ENCODE data around the gene NFYB. TPM values are rescaled to one million over a fixed set of nuclear protein-coding genes. Genes with fewer than 3 reads are reported as not detected.
A peak's percentile ranks its signal among the peaks of the same experiment; 100 is the strongest.
"Not testable (repeated sequence)": the region's sequence is repeated elsewhere in the genome, so short reads cannot be mapped to it uniquely, and the experiment has no call there.

NFYB gene
- polyA plus RNA-seq, 3 donors: 82.2 to 118 (median 97.6) TPM

GRCh38 chr12:104168596-104168995, 30.6 kb upstream of the NFYB start:
- DNase-seq (ENCODE audit: extremely low read depth in 1 of 11, low read depth in 9 of 11, low spot score in 4 of 11): no peak

DNA sequence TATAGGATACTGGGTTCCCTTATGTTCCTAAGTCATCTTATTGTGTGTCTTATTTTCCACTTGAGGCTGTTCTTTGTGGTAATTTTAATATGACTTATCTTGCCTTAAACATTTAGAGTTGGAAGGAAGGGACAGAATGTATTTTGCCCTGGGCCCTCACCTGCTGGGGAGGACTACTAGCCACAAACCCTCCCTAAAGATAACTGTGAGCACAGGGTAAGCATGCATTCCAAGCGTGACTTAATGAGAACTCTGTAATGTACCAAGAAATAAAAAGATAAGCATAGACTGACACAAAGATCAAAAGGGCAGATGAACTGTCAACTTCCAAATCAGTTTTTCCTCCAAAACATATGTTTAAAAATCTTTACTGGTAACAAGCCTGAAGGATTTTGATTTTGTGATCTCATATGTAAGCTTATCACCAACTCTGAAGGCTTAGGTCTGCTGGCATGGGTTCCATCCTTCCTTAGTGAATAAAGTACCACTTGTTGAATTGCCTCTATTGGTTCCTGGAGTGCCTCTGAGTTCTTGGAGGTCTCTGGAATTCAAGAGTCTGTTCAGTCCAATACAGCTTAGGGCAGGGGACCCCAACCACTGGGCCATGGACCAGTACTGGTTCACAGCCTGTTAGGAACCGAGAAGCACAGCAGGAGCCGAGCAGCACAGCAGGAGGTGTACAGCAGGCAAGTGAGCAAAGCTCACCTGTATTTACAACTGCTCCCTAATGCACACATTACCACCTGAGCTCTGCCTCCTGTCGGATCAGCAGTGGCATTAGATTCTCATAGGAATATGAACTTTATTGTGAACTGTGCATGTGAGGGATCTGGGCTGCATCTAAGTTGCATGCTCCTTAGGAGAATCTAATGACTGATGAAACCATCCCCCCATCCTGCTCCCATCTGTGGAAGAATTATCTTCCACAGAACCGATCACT, 29.8 kb upstream of the NFYB start:
- DNase-seq (ENCODE audit: extremely low read depth in 1 of 11, low read depth in 9 of 11, low spot score in 4 of 11): no peak

- DNase-seq (ENCODE audit: extremely low read depth in 1 of 11, low read depth in 9 of 11, low spot score in 4 of 11): no peak
These were observed 28.5 kb upstream of the NFYB start for GRCh38 chr12:104166465-104166864.

DNA sequence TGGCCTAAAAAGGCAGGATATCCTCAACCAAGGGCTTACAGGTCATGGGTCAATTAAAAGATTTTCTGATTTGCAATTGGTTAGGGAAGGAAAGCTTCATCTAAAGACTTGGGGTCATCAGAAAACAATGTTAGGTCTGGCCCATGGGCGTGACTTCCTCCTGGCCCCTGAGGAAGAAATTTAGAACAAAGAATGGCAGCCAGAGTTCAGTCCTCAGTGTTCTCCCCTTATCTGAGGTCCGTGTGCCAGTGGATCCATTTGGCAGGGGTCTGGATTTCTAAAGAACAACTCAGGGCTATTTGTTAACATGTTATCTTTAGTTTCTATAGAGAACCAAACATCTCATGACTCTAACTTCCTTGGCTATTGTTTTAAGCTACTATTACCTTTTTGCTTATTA, 27.8 kb upstream of the NFYB start:
- no peak for DNase-seq (ENCODE audit: extremely low read depth in 1 of 11, low read depth in 9 of 11, low spot score in 4 of 11)

DNA sequence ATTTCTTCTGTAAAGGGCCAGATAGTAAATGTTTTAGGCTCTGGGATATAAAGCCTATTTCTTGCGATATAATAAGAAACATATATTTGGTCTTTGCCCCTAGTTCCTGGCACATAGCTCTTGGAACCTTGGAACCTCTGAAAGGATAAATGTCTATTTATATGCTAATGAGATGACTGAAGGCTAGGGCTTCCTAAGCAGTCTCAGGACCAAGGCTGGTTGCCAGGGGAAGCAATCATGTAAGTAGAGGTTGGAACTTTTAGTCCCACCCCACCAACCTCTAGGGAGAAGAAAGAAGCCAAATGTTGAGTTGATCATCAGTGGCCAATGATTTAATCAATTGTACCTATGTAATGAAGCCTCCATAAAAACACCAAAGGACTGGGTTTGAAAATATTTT, 26.6 kb upstream of the NFYB start:
- no peak for DNase-seq (ENCODE audit: extremely low read depth in 1 of 11, low read depth in 9 of 11, low spot score in 4 of 11)

GRCh38 chr12:104163631-104164030, 25.6 kb upstream of the NFYB start:
- DNase-seq (ENCODE audit: extremely low read depth in 1 of 11, low read depth in 9 of 11, low spot score in 4 of 11): no peak

- not testable (repeated sequence) for DNase-seq (ENCODE audit: extremely low read depth in 1 of 11, low read depth in 9 of 11, low spot score in 4 of 11)
These were observed 25.0 kb upstream of the NFYB start for GRCh38 chr12:104163028-104163427.

DNA sequence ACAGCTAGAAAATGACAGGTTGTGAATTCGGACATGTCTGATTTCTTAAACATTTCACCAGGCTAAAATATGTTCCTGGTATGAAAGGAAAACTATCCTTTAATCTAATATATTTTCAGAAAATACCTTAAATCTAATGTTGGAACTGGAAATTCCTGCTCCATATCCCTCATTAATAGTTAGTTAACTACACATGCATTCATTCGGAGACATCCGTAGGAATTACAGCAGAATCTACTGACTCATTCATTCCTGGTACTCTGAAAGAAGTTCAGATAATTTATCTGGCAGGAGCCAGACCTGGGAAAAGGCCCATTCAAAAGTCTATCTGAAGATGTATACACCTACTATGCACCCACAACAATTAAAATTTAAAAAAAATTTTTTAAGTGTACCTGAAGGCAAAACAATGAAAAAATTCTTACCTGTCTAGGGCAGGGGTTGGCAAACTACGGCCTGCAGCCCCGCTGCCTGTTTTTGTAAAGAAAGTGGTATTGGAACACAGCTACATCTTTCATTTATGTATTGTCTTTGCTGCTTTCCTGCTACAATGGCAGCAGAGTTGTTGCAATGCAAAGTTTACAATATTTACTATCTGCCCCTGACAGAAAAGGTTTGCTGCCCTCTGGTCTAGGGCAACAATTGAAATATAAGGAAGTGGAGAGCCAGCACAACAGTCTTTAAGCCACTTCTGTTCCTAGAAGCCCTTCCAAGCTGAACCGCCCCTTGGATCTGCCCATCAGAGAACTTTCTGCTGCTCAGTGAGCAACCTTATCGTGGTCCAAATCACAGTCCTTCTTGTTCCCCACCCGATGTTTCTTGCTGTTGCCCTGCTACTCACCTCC, 17.9 kb upstream of the NFYB start:
- no peak for DNase-seq (ENCODE audit: extremely low read depth in 1 of 11, low read depth in 9 of 11, low spot score in 4 of 11)

DNA sequence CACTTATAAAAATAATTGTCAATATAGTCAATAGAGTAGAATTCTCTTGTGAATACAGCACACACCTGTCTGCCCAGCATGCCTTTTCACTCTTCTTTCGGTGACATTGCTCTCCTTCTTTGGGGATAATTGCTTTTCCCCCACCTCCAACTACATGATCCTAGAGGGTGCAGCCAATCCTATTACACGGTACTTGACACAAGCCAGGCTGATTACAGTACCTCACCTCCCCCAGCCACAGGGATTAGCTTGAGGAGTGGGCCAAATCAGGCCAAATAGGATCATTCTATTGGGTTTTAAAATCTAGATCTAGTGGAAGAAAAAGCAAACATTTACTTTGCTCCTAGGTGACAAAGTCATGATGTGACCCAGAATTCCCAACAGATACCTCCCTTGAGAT, 16.8 kb upstream of the NFYB start:
- no peak for DNase-seq (ENCODE audit: extremely low read depth in 1 of 11, low read depth in 9 of 11, low spot score in 4 of 11)

- DNase-seq (ENCODE audit: extremely low read depth in 1 of 11, low read depth in 9 of 11, low spot score in 4 of 11): no peak
These were observed 16.3 kb upstream of the NFYB start for GRCh38 chr12:104154286-104154685.

DNA sequence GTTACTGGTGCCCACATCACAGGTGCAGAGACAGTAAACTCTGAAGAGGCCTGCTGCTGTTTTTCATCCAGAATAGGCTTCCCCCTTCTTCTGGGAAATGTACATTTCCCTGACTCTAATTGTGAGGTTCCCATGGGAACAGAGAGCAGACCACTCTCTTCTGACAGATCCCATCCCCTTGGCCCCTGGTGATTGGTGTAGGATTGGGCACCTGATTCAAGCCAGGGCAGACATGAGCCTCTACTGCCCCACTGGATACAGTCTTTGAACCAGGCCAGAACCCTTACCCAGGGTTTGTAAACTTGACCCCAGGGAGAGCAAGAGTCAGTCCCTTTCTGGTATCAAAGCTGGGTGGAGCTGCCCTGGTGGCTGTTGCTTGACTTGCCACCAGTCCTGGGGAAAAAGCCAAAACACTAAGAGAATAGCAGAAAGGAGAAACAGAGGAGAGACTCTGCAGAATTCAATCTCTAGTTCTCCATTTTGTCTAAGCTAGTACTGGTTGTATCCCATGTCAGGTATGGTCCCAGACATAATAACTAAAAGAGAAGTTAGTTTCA, 14.8 kb upstream of the NFYB start:
- DNase-seq (ENCODE audit: extremely low read depth in 1 of 11, low read depth in 9 of 11, low spot score in 4 of 11): no peak

- no peak for DNase-seq (ENCODE audit: extremely low read depth in 1 of 11, low read depth in 9 of 11, low spot score in 4 of 11)
These were observed 12.4 kb upstream of the NFYB start for GRCh38 chr12:104150416-104150815.

GRCh38 chr12:104147346-104147745, 9.3 kb upstream of the NFYB start:
- no peak for DNase-seq (ENCODE audit: extremely low read depth in 1 of 11, low read depth in 9 of 11, low spot score in 4 of 11)

DNA sequence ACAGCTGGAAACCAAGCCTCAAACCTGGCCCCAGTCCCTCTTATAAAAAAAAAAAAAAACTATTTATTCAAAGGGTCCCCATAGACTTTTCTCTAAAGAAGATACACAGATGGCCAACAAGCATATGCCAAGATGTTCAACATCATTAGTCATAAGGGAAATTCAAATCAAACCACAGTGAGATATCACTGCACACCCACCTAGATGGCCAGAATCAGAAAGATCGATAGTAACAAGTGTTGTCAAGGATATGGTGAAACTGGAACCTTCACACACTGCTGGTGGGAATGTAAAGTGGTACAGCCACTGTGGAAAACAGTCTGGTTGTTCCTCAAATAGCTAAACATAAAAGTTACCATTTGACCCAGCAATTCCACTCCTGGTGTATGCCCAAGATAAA, 5.9 kb upstream of the NFYB start:
- DNase-seq (ENCODE audit: extremely low read depth in 1 of 11, low read depth in 9 of 11, low spot score in 4 of 11): no peak

- DNase-seq (ENCODE audit: extremely low read depth in 1 of 11, low read depth in 9 of 11, low spot score in 4 of 11): no peak
These were observed 5.0 kb upstream of the NFYB start for GRCh38 chr12:104143002-104143401.

DNA sequence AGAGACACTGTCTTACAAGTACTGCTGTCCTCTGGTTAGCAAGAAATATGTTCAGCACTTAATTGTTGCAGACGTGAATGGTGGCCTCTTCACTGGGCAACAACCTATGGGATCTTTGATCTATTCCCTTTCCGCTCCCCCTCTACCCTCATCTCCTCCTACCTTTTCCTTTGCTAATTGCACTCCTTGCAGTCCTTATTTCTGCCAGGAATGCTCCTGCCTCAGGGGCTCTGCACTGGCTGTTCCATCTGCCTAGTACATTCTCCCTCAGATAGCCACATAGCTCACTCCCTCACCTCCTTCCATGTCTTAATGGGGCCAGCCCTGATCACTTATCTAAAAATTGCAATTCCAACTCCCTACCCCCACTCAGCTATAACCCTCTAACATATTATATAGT, 4.5 kb upstream of the NFYB start:
- no peak for DNase-seq (ENCODE audit: extremely low read depth in 1 of 11, low read depth in 9 of 11, low spot score in 4 of 11)

DNA sequence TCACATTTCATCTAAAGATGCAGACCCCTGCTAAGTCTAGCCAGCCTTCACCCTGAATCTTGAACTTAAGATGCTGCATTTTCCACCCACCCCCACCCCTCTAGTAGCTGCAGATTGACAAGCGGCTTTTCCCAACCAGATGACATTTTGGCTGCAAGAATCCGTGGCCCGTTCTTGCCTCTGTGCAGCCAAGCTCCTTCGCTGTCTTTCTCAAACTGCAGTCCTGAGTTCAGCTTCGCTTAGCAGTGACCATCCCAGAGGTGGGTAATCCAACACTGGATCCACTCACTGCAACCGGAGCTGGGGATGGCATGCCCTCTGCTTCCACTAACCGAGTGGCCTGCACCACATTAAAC, 765 bp upstream of the NFYB start:
- DNase-seq (ENCODE audit: extremely low read depth in 1 of 11, low read depth in 9 of 11, low spot score in 4 of 11): peak in 2 of 11 donors; percentile 22 to 27

DNA sequence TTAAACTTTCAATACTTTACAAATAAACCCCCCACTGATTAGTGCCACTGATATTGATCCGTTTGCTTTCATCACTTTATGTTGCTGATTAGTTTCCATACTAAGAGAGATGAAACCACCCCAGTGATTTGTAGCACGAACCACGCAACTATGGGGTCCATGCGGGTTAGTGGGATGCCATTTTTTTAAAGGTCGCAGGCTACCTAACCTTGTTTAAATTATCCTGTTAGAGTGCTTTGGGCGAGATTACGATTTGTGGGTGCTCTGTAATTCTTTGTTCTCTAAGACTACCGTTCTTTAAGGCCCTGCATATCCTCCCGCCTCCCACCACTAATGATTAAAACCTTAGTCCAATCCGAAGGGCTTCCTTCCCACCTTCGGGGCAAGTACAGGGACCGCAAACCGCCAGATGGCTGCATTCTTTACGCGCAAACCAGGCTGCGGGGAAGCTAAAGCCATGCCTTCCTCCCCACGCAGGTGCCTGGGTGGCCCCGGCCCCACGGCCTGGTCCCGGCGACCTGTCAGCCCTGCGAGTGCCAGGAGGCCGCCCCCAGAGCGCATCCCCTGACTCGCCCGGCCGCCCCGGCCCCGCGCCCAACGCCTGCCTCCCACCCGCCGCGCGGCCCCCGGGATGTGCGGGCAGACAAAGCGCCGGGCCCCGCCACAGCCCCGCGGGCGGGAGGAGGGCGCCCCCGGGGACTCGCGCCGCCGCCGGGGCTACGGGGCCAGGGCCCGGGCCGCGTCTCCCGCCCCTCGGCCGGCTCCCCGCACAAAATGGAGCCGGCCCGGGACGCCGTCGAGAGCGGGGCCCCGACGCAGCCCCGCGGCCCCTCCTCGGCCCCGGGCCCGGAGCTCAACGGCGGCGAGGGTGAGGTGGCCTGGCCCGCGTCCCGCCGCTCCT, 759 bp downstream of the NFYB start:
- peak in 7 of 11 donors; percentile 17 to 45 (median 37) for DNase-seq (ENCODE audit: extremely low read depth in 1 of 11, low read depth in 9 of 11, low spot score in 4 of 11)

- peak in 1 of 11 donors; percentile 24 for DNase-seq (ENCODE audit: extremely low read depth in 1 of 11, low read depth in 9 of 11, low spot score in 4 of 11)
These were observed 1.4 kb downstream of the NFYB start for GRCh38 chr12:104136577-104136976.
